Measurements from ENCODE around the gene PPP2R2C. TPM values are rescaled to one million over a fixed set of nuclear protein-coding genes. Genes with fewer than 3 reads are reported as not detected.

PPP2R2C gene
- polyA plus RNA-seq, 1 donor from 2014 or later, result 34.4 TPM

GRCh38 chr4:6449335-6449734, 23.1 kb downstream of the PPP2R2C start:
- TF ChIP-seq CTCF (IDR thresholded peaks at IDR 0.05; ENCODE audit: poor library complexity, severe bottlenecking) (no peak), TAF1 (IDR thresholded peaks at IDR 0.05; ENCODE audit: low read depth) (no peak), EP300 (conservative IDR thresholded peaks at IDR 0.05; ENCODE audit: poor library complexity, severe bottlenecking) (no peak), SMC3 (conservative IDR thresholded peaks at IDR 0.05; ENCODE audit: poor library complexity) (no peak), MXI1 (conservative IDR thresholded peaks at IDR 0.05; ENCODE audit: poor library complexity, severe bottlenecking) (no peak), EZH2 (IDR thresholded peaks at IDR 0.05; ENCODE audit: borderline replicate concordance, insufficient read depth, low read length, poor library complexity, severe bottlenecking) (no peak), POLR2AphosphoS5 (IDR thresholded peaks at IDR 0.05) (no peak), RAD21 (conservative IDR thresholded peaks at IDR 0.05) (no peak), REST (IDR thresholded peaks at IDR 0.05; ENCODE audit: borderline replicate concordance) (no peak)
- H3K4me3 ChIP-seq (ENCODE audit: low read length), result no peak overlapping the region
- H3K79me2 ChIP-seq (replicated peaks; ENCODE audit: insufficient read depth, low read length), result no peaks in the 10 kb centered on the region
- H3K36me3 ChIP-seq (ENCODE audit: insufficient read depth, low read length), result no peaks in the 10 kb centered on the region
- no peaks in the 10 kb centered on the region for H3F3A ChIP-seq (ENCODE audit: insufficient read depth, low read length, poor library complexity, severe bottlenecking)
- H3K27me3 ChIP-seq (ENCODE audit: insufficient read depth, low read depth, low read length), result no peaks in the 10 kb centered on the region
- H3K4me2 ChIP-seq (ENCODE audit: low read length), result no peak overlapping the region
- no peak overlapping the region for H3K27ac ChIP-seq (ENCODE audit: low read length)
- no peaks in the 10 kb centered on the region for H3K9me2 ChIP-seq (ENCODE audit: insufficient read depth, low read length)
- H2AFZ ChIP-seq (ENCODE audit: low read depth, low read length), result no peak overlapping the region
- no peak overlapping the region for H3K9ac ChIP-seq (ENCODE audit: low read length)
- no peaks in the 10 kb centered on the region for H4K20me1 ChIP-seq (ENCODE audit: insufficient read depth)
- no peaks in the 10 kb centered on the region for H3K9me3 ChIP-seq (ENCODE audit: low read length)

GRCh38 chr4:6448476-6449170, 23.8 kb downstream of the PPP2R2C start:
- Histone ChIP-seq H3F3A (ENCODE audit: insufficient read depth, low read length, poor library complexity, severe bottlenecking) (no peaks in the 10 kb centered on the region), H4K20me1 (ENCODE audit: insufficient read depth) (no peaks in the 10 kb centered on the region), H3K9me2 (ENCODE audit: insufficient read depth, low read length) (no peaks in the 10 kb centered on the region), H3K27ac (ENCODE audit: low read length) (no peak overlapping the region), H3K36me3 (ENCODE audit: insufficient read depth, low read length) (no peaks in the 10 kb centered on the region), H3K4me3 (ENCODE audit: low read length) (no peak overlapping the region), H3K27me3 (ENCODE audit: insufficient read depth, low read depth, low read length) (no peaks in the 10 kb centered on the region), H3K9me3 (ENCODE audit: low read length) (no peaks in the 10 kb centered on the region), H2AFZ (ENCODE audit: low read depth, low read length) (no peak overlapping the region), H3K9ac (ENCODE audit: low read length) (no peak overlapping the region), H3K79me2 (replicated peaks; ENCODE audit: insufficient read depth, low read length) (no peaks in the 10 kb centered on the region), H3K4me2 (ENCODE audit: low read length) (no peak overlapping the region)
- TF ChIP-seq SMC3 (conservative IDR thresholded peaks at IDR 0.05; ENCODE audit: poor library complexity) (no peak), EP300 (conservative IDR thresholded peaks at IDR 0.05; ENCODE audit: poor library complexity, severe bottlenecking) (no peak), CTCF (IDR thresholded peaks at IDR 0.05; ENCODE audit: poor library complexity, severe bottlenecking) (no peak), MXI1 (conservative IDR thresholded peaks at IDR 0.05; ENCODE audit: poor library complexity, severe bottlenecking) (no peak), POLR2AphosphoS5 (IDR thresholded peaks at IDR 0.05) (no peak), REST (IDR thresholded peaks at IDR 0.05; ENCODE audit: borderline replicate concordance) (no peak)
